Glutamatergic neuron (in vitro differentiated cells): ENCODE data around the gene TANC1. TPM values are rescaled to one million over a fixed set of nuclear protein-coding genes. Genes with fewer than 3 reads are reported as not detected.

Experiments
- DNase-seq: peaks from one replicate; pipeline ENCODE4 v3.0.0; 2022
- H3K27ac Mint-ChIP-seq: one replicate; pipeline ENCODE4 v1.8.0; 2020; ENCODE audit warnings: mild to moderate bottlenecking, mixed read lengths, inconsistent platforms; ENCODE audit not compliant: unreplicated experiment
- H3K27me3 Mint-ChIP-seq: one replicate; pipeline ENCODE4 v1.8.0; 2020; ENCODE audit warnings: mild to moderate bottlenecking, moderate library complexity, mixed read lengths, inconsistent platforms; ENCODE audit not compliant: unreplicated experiment
- H3K36me3 Mint-ChIP-seq: one replicate; pipeline ENCODE4 v1.8.0; 2020; ENCODE audit warnings: mild to moderate bottlenecking, mixed read lengths, inconsistent platforms; ENCODE audit not compliant: unreplicated experiment
- H3K4me1 Mint-ChIP-seq: one replicate; pipeline ENCODE4 v1.8.0; 2020; ENCODE audit warnings: mild to moderate bottlenecking, low read depth, mixed read lengths, inconsistent platforms; ENCODE audit not compliant: unreplicated experiment
- H3K4me3 Mint-ChIP-seq: one replicate; pipeline ENCODE4 v1.8.0; 2020; ENCODE audit warnings: mild to moderate bottlenecking, mixed read lengths, inconsistent platforms; ENCODE audit not compliant: unreplicated experiment
- H3K9me3 Mint-ChIP-seq: one replicate; pipeline ENCODE4 v1.8.0; 2020; ENCODE audit warnings: mild to moderate bottlenecking, moderate library complexity, mixed read lengths, inconsistent platforms; ENCODE audit not compliant: unreplicated experiment
- total RNA-seq: library from RNA; stranded (reverse); fragmentation: NEBNext Ultra II Directional; extraction: Animal tissue kit (Norgen Biotek cat#: 25700); gene quantifications from one replicate; pipeline ENCODE4 v1.2.1, GENCODE V29; 2021; ENCODE audit not compliant: unreplicated experiment
- TF ChIP-seq, protein P1 (sequence below): fragments of 200-600 bp; sonication (generic); IDR thresholded peaks from one replicate; pipeline ENCODE4 v1.5.0; 2021; ENCODE audit not compliant: partially characterized antibody, unreplicated experiment

TANC1 gene
- total RNA-seq, 1 donor from 2014 or later: 14.9 TPM

DNA sequence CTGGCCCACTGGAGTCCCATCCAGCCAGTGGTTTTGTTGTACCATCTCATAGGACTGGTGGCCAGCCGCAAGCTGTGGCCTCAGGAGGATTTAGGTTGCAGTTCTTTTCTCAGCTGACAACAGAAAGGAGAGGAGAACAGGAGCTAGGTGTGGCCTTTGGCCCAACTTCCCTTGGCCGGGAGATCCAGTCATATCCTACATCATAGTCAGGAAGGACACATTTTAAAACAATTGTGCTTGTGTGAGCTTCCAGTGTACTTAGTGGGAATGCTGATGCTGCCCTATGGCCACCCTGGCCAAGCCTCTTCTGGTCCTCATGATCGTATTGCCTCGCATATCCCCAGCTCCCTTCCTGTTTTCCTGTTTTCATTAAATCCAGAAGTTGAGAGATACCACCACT is 220.0 kb downstream of the TANC1 start:
- Mint-ChIP-seq H3K9me3 (no peaks in the 10 kb centered on the region), H3K27me3 (peaks cover 2% of the 10 kb centered on the region), H3K4me1 (peaks cover 2% of the 10 kb centered on the region), H3K4me3 (no peak overlapping the region), H3K36me3 (peaks cover 1% of the 10 kb centered on the region), H3K27ac (no peak overlapping the region)
- DNase-seq: no peak
- TF ChIP-seq, protein P1, sequence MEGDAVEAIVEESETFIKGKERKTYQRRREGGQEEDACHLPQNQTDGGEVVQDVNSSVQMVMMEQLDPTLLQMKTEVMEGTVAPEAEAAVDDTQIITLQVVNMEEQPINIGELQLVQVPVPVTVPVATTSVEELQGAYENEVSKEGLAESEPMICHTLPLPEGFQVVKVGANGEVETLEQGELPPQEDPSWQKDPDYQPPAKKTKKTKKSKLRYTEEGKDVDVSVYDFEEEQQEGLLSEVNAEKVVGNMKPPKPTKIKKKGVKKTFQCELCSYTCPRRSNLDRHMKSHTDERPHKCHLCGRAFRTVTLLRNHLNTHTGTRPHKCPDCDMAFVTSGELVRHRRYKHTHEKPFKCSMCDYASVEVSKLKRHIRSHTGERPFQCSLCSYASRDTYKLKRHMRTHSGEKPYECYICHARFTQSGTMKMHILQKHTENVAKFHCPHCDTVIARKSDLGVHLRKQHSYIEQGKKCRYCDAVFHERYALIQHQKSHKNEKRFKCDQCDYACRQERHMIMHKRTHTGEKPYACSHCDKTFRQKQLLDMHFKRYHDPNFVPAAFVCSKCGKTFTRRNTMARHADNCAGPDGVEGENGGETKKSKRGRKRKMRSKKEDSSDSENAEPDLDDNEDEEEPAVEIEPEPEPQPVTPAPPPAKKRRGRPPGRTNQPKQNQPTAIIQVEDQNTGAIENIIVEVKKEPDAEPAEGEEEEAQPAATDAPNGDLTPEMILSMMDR: no peak

DNA sequence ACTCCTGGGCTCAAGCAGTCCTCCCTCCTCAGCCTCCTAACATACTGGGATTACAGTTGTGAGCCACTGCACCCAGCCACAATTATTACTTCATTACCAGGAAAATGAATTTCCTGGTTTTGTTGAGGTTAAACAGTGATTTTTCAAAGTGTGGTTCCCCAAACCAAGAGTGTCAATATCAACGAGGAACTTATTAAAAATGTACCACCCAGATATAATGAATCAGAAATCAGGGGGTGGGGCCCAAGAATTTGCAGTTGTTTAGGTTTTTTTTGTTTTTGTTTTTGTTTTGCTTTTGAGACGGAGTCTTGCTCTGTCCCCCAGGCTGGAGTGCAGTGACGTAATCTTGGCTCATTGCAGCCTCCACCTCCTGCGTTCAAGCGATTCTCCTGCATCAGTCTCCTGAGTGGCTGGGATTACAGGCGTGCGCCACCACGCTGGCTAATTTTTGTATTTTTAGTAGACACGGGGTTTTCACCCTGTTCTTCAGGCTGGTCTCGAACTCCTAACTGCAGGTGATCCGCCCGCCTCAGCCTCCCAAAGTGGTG is 224.0 kb downstream of the TANC1 start:
- no peaks in the 10 kb centered on the region for H3K9me3 Mint-ChIP-seq
- DNase-seq: no peak
- no peak overlapping the region for H3K27ac Mint-ChIP-seq
- TF ChIP-seq, protein P1: no peak
- peaks cover 13% of the 10 kb centered on the region for H3K4me1 Mint-ChIP-seq
- H3K4me3 Mint-ChIP-seq: no peak overlapping the region
- peaks cover 2% of the 10 kb centered on the region for H3K27me3 Mint-ChIP-seq
- no peaks in the 10 kb centered on the region for H3K36me3 Mint-ChIP-seq

DNA sequence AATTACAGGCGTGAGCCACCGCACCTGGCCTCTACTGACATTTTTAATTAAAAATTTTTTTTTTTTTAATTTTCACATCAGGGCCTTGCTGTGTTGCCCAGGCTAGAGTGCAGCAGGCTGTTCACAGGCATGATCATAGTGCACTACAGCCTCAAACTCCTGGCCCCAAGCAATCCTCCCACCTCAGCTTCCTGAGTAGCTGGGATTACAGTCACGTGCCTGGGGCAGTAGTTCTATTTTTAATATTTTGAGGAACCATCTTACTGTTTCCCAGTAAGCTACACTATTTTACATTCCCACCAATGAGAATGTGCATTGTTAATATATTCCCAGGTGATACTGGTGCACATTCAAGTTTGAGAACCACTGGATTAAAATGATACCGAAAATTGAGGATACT is 225.4 kb downstream of the TANC1 start:
- no peaks in the 10 kb centered on the region for H3K36me3 Mint-ChIP-seq
- no peak for DNase-seq
- H3K4me1 Mint-ChIP-seq: peaks cover 13% of the 10 kb centered on the region
- no peak overlapping the region for H3K27ac Mint-ChIP-seq
- H3K27me3 Mint-ChIP-seq: no peaks in the 10 kb centered on the region
- TF ChIP-seq, protein P1: no peak
- H3K9me3 Mint-ChIP-seq: no peaks in the 10 kb centered on the region
- no peak overlapping the region for H3K4me3 Mint-ChIP-seq

DNA sequence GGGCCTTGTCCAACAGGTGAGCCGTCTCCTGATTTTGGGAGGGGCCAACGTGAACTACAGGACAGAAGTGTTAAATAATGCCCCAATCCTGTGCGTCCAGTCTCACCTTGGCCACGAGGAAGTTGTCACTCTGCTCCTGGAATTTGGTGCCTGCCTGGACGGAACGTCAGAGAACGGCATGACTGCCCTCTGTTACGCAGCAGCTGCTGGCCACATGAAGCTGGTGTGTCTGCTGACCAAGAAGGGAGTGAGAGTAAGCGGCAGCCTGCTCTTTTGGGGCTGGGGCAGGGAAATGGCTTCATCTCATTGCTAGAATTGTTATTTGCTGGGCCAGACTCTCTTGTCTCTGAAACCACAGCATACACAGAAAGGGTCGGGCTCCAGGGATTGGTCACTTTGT is 225.8 kb downstream of the TANC1 start:
- Mint-ChIP-seq H3K27ac (peak overlapping the region; percentile 23), H3K4me1 (peaks cover 16% of the 10 kb centered on the region), H3K9me3 (no peaks in the 10 kb centered on the region), H3K4me3 (no peak overlapping the region), H3K27me3 (no peaks in the 10 kb centered on the region), H3K36me3 (no peaks in the 10 kb centered on the region)
- no peak for DNase-seq
- TF ChIP-seq, protein P1: no peak

DNA sequence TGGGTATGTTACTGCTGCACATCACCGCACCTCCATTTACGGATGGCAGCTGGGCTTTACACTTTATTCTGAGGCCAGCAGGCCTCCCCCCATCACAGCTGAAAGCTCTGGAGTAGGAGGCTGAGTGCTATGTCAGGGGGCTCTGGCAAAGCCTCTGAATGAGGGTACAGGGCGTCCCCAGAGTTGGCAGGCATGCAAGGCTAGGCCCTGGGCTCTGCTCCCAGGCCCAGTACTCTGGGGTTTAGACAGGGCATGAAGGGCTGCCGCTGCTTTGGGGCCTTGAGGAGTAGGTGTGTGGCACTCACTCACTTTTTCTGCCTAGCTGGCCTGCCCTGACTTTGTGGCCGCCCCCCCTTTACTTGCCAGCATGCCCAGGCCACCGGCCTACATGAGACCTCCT is 227.3 kb downstream of the TANC1 start:
- Mint-ChIP-seq H3K4me1 (peaks cover 31% of the 10 kb centered on the region), H3K4me3 (no peak overlapping the region), H3K27ac (no peak overlapping the region), H3K9me3 (no peaks in the 10 kb centered on the region), H3K27me3 (peaks cover 1% of the 10 kb centered on the region), H3K36me3 (no peaks in the 10 kb centered on the region)
- DNase-seq: no peak
- TF ChIP-seq, protein P1: no peak
